ENCODE measurements around the gene LHFPL2. TPM values are rescaled to one million over a fixed set of nuclear protein-coding genes. Genes with fewer than 3 reads are reported as not detected.

Gene LHFPL2
- total and polyA plus RNA-seq, 9 of the 15 experiments (the other 6 are each of a cell fraction or from before 2014, with no cell fraction given), result 1.0 to 6.6 (median 4.6) TPM

DNA sequence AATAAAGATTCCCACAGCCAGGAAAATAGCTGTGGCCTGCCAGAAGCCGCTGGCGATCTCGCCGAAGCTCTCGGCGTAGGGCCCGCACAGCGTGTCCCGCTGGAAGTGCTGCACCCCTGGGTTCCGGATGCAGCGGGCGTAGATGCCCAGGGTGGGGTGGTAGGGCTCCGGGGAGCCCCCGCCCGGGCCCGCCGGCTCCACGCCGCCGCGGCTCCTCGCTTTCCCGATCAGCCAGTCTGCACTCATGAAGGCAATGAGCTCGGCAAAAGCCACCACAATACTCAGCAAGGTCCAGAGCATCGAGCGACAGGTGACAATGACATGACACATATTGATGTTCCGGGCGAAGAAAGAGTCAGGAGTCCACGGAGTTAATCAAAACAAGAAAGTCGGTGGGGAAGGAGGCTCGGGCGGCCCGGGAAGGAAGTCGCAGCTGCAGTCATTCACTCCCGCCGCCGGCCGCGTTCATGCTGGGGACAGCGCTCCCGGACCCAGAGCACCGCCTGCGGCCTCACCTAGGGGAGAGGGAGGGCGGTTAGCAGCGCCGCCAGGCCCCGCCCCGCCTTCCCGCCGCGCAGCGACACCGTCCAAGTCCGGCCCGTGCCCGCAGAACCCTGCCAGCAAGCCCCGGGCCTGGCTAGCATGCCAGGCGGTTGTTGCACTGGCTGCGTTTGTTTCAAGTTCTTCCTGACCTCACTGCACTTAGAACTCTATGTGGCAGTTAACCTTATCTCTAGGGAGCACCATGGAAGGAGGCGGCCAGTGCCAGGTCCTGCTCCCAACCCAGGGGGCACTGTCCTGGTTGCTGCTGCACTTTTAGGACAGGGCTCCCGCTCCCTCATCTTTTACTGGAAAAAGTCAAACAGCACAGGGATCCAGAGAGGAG lies 138.4 kb downstream of the LHFPL2 start (continued):
- TF ChIP-seq GATAD2B (IDR thresholded peaks at IDR 0.05; ENCODE audit: borderline replicate concordance) (no peak), CHCHD3 (CRISPR knock-in tag; IDR thresholded peaks at IDR 0.05) (no peak), POLR3G (IDR thresholded peaks at IDR 0.05; ENCODE audit: extremely low read depth, insufficient read length, insufficient replicate concordance) (no peak), GTF3C2 (IDR thresholded peaks at IDR 0.05; ENCODE audit: borderline replicate concordance, extremely low read depth, insufficient read length) (no peak), ZNF717 (CRISPR knock-in tag; IDR thresholded peaks at IDR 0.05) (no peak), POU5F1 (IDR thresholded peaks at IDR 0.05; ENCODE audit: borderline replicate concordance, low read depth, low read length, partially characterized antibody) (no peak), TEAD1 (CRISPR knock-in tag; IDR thresholded peaks at IDR 0.05) (no peak), REST (IDR thresholded peaks at IDR 0.05; ENCODE audit: borderline replicate concordance) (peak; percentile 30; the same call in 1 of the 2 replicates), REST (CRISPR knock-in tag; IDR thresholded peaks at IDR 0.05; ENCODE audit: low read depth) (no peak), HDAC3 (IDR thresholded peaks at IDR 0.05; ENCODE audit: borderline replicate concordance, partially characterized antibody) (no peak), ZNF146 (CRISPR knock-in tag; IDR thresholded peaks at IDR 0.05; ENCODE audit: unreplicated experiment) (no peak), ZNF133 (CRISPR knock-in tag; IDR thresholded peaks at IDR 0.05) (no peak)
- TF ChIP-seq, protein P1, sequence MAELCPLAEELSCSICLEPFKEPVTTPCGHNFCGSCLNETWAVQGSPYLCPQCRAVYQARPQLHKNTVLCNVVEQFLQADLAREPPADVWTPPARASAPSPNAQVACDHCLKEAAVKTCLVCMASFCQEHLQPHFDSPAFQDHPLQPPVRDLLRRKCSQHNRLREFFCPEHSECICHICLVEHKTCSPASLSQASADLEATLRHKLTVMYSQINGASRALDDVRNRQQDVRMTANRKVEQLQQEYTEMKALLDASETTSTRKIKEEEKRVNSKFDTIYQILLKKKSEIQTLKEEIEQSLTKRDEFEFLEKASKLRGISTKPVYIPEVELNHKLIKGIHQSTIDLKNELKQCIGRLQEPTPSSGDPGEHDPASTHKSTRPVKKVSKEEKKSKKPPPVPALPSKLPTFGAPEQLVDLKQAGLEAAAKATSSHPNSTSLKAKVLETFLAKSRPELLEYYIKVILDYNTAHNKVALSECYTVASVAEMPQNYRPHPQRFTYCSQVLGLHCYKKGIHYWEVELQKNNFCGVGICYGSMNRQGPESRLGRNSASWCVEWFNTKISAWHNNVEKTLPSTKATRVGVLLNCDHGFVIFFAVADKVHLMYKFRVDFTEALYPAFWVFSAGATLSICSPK (IDR thresholded peaks at IDR 0.05; ENCODE audit: borderline replicate concordance), result no peak

Data from K562 (cell line).